ENCODE measurements around the gene RNF111.
"Not testable (repeated sequence)": the region's sequence is repeated elsewhere in the genome, so short reads cannot be mapped to it uniquely, and the experiment has no call there.

Gene RNF111

DNA sequence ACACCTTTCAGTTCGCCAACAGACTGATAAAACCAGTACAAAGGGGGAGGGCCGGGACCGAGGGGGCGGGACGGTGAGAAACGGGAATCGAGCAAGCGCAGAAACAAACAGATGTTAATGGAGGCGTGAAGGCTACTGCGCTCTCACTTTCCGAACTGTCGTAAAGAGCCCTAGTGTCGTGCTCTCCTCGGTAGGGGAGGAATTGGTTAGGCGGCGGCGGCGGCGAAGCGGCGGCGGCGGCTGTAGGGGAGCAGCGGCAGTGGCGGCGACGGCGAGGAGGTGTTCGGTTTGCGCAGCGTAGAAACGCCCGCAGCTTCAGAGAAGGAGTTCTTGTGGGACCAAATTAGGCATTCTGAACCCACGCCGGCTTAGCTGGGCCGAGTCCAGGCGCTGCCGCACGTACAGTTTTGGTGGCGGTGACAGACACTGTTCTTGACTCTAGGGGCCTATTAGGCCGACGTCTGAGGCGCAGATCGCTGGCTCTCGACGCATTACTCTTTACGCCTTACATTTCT lies at the start of gene RNF111:
Gene RNF111 (plus strand): TSS at position 173 of the 515 bp plus-strand sequence. CDS start 43,160 bp downstream, outside the sequence.
- DNase-seq: peak; percentile 91 to 93

DNA sequence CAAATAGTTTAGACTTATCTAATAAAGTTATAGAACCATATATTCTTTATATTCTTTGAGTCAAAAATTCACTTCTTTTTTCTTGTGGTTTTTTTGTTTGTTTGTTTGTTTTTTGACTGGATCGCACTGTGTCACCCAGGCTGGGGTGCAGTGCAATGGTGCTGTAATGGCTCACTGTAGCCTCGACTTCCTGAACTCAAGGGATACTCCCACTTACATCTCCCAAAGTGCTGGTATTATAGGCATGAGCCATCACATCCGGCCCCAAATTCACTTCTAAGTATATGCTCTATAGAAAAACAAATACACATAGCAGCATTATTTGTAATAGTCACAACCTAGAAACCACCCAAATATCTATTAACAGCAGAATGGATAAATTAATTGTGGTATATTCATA lies 40.3 kb upstream of the RNF111 start:
- no peak for DNase-seq

DNA sequence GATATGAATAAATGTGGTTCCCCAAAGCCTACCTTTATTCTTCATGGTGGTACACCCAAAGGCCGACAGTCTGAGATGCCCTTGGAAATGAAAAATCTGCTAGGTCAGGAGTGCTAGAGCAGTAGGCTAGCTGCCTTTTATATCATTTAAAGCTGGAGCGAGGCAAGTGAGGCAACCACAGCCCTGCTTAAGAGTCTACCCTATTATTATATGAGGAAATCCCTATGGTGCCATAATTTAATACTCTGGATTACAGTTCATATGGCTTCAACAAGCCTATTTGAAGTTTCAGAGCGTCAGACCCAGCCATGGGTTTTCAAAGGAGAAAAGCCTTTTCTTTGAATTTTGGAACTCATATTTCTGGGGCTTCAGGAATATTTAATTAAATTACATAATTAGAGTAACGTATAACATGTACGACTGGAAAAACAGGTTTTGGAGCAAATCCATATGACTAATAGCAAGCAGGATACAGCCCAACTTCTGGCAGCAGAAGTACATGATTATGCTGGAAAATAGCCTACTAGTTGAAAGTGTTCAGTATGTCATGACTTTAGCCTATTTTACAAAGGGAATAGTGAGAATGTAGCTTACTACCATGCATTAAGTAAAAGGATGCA lies 36.0 kb upstream of the RNF111 start:
- no peak for DNase-seq

DNA sequence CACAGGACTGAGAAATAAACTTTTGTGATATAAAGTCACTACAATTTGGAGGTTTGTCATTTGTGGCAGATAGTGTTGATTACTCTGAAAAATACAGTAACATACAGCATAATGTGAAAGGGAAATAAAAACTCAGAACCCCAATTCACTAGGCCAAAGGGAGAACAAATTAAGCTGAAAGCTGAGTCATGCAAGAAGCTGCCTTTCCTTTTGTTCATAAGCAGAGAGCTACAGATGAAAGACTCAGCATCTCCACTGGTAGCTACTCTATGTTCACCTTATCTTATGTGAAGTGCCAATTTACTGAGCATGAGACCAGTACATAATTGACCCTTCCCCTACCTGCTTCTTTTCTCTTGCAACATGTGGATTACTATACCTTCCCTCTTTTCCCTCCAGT lies 34.7 kb upstream of the RNF111 start:
- no peak for DNase-seq

DNA sequence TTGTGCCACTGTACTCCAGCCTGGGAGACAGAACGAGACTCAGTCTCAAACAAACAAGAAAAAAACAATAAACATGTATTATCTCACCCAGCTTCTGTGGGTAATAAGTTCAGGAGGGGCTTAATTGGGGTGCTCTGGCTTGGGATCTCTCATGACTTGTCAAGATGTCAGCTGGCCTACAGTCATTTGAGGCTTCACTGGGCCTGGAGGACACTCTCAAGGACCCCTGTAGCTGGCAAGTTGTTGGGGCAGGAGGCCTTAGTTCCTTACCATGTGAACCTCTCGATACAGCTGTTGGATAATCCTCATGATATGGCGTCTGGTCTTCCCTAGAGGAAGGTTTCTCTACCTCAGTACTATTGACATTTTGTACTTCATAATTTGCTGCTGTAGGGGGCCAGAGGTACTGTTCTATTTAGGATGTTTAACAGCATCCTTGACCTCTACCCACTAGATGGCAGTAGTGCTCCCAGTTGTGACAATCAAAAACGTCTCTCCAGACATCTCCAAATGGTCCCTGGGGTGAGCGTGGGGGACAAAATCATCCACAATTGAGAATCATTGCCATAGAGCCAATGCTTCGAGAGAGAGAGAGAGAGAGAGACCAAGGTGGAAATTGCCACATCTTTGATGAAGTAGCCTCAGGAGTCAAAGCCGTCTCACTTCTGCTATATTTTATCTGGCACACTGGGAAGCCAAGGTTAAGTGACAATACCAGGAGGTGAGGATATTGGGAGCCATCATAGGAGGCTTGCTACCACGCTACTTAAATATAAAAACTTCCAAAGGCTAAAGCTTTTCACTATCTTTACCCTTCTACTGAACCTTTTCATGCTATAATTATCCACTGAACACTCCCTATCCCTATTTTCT lies 30.1 kb upstream of the RNF111 start:
- DNase-seq: peak; percentile 68 to 77

DNA sequence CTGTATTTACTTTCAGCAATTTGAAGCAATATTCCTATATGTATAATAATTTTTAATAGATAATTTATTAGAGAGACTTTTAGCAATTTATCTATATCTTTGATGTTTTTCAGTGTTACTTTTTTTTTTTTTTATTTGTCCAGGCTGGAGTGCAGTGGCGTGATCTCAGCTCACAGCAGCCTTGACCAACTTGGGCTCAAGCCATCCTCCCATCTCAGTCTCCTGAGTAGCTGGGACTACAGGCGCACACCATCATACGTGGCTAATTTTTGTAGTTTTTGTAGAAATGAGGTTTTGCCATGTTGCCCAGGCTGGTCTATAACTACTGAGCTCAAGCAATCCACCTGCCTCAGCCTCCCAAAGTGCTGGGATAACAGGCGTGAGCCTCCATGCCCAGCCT lies 28.7 kb upstream of the RNF111 start:
- no peak for DNase-seq

DNA sequence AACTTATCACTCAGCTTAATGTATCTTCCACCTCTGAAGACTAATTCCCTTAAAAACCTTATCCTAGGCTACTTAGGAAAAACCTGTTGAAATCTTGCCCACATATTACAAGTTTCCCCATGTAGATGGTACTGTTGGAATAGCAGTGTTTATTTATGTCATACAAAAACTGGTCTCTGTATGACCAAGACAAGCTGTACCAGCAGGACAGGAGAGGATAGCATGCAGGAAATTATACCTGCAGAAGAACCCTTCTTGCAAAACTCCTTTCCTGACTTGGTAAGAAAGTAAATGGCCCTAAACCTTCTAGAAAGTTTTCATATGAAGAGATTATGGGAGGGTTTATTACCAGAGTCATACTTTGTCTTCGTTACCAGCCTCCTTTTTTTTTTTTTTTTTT lies 25.3 kb upstream of the RNF111 start:
- DNase-seq: no peak

DNA sequence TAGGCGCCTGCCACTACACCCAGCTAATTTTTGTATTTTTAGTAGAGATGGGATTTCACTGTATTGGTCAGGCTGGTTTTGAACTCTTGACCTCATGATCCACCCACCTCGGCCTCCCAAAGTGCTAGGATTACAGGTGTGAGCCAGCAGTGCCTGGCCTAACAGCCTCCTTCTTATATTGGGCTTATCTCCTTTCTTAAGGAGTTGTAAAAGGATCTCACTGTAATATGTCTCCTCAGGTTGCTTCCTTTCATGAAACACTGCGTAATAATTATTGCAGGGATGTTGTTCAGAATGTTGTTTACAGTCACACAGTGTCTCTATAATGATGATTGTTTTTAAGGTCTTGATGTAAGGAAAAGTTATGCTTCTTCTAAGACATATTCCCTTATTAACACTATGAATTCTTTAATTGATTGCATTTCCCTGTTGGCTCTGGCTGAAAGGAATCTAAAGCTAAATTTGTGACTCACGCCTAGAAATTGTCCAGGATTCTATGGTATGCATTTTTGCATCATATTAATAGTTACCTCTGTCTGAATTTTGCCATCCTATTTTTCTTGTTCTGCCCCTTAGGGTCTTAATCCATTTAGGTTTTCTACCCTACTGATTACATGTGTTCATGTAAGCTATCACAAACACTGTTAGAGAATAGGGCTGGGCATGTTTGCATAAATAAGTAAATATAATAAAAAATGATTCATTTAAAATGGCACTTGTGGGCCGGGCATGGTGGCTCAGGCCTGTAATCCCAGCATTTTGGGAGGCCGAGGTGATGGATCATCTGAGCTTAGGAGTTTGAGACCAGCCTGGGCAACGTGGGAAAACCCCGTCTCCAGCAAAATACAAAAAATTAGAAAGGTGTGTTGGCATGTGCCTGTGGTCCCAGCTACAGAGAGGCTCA lies 24.5 kb upstream of the RNF111 start:
- no peak for DNase-seq

DNA sequence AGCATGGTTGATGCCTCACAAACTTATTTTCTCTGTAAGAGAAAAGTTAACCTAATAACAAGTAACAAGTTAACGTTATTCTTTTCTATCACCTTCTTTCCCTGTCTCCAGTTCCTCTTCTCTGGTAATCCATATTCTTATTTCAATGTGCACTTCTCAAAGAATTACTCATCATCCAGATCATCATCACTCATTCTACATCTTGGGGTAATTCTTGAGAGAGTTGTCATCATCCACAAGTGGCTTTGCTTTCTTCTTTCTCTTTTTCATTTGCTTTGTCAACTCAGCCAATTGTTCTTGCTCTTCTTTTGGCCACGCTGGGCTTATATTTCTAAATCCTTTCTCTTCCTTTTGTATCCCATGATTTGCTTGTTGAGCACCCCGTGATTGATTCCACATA lies 20.8 kb upstream of the RNF111 start:
- no peak for DNase-seq

DNA sequence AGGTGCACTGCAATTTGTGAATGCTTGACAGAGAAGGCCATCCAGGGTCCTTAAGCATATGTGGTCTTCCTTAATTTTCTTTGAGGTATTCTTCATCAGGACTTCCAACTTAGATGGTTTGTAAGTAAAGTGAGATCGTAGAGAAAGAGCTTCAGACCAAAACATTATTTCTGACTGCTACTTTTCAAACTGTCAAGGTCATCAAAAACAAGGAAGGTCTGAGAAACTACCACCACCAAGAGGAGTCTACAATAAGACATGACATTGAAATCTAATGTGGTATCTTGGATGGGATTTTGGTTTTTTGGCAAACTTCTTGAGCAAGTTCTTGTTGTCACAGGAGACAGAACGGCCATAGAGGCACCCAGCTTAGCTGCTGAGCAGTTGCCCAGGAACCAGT lies 20.0 kb upstream of the RNF111 start:
- DNase-seq: no peak

DNA sequence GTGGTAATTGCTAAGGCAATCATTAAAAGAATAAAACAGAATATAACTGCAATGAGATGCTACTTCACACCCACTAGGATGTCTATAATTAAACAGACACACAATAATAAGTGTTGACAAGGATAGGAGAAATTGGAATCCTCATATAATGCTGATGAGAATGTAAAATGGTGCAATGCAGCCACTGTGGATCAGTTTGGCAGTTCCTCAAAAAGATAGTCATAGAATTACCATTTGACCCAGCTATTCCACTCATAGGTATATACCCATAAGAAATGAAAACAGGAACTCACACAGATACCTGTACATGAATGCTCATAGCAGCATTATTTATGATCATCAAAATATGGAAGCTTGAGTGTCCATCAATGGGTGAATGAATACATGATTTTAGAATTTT lies 9.6 kb upstream of the RNF111 start:
- DNase-seq: no peak

DNA sequence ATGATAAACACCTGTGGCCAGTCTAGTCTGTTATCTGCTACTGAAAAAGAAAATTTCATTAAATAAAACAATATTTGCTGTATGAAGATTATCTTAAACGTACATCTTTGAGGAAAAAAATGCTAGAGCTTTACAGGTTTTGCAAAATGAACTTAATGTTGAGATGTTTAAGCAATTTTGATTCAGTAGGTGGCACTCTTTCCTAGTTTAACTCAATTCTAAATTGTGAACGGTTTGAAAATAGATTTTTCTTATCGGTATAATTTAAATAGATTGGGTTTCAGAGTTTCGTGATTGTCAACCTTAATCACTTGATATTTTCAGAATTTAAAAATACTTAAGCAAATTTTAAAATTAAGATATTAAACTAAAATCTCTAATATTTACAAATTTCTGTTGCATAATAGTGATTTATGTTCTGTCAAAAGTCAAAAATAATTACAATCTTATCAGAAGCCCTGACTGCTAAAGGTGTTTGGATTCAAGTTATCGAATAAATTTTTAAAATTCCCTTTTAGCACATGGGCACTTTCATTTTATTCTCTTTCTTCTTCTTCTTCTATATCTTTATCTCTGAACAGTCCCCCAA lies 7.0 kb upstream of the RNF111 start:
- peak; percentile 52 to 62 for DNase-seq

DNA sequence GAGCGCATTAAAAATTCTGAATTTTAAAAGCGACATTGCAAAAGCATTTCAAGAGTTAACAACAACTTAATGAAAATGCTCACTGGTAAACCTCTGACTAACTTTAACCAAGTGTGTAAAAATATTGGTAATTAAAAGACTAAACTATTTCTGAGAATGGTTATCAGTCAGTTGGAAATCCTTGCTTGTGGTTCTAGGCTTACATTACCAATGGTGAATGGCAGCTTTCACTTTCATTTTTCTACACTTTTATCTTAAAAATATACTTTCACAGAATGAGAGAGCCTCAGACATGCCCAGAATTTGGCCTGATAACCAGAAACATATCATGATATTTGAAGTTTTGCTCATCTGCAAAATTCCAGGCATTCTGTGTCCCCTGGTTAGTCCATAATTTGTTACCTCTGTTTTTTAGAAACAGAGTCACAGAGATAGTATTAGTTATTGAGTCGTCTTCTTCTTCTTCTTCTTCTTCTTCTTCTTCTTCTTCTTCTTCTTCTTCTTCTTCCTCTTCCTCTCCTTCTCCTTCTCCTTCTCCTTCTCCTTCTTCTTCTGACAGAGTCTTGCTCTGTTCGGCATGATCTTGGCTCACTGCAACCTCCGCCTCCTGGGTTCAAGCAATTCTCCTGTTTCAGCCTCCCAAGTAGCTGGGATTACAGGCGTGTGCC lies 5.5 kb upstream of the RNF111 start:
- DNase-seq: no peak

DNA sequence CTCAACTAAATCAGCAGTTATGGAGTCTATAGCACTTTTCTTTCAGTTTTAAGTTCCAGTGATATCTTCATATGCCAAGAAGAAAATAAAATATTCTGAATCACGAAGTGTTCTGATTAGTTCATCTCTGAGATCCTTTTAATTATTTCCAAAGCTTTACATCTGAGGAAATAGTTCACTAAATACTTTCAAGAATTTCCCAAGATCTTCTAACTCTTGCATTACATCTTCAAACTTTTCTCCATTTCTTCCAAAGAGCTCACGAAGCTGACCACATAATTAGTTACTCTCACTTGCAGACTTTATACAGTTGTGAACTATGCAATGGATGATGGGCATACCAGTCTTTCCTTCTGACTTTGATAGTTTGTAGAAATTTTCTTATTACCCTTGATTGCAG lies 4.2 kb upstream of the RNF111 start:
- no peak for DNase-seq

DNA sequence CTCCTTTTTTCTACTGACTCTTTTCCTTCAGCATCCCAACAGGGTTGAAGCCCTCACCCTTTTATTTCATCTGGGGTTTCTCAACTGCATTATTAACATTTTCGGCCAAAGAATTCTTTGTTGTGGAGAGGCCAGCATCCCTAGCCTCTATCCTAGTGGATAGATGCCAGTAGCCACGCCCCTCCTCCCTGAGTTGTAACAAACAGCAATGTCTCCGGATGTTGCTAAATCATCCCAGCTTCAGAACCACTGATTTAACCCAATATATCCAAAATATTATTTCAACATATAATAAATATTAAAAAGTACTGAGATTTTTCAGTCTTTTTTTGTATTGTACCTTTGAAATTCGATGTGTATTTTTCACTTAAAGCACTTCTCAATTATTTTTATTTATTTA lies 2.0 kb upstream of the RNF111 start:
- no peak for DNase-seq

DNA sequence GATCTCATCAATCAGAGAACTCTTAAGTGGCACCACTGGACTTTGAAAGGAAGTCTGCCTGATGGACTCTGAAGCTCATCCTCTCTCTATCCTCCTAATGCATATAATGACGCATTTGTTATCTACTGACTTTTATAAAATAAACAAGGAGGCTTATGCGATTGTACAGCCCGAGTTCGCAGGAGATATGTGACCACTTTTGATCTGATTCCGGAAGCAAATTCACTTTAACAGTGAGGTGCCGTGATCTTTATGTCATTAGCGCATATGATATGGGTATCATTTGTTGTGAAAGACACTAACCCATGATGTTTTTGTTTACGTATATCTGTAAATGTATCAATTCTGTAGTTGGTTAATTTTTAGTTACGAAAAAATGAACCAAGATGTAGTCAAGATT lies 427 bp upstream of the RNF111 start:
- DNase-seq: no peak

DNA sequence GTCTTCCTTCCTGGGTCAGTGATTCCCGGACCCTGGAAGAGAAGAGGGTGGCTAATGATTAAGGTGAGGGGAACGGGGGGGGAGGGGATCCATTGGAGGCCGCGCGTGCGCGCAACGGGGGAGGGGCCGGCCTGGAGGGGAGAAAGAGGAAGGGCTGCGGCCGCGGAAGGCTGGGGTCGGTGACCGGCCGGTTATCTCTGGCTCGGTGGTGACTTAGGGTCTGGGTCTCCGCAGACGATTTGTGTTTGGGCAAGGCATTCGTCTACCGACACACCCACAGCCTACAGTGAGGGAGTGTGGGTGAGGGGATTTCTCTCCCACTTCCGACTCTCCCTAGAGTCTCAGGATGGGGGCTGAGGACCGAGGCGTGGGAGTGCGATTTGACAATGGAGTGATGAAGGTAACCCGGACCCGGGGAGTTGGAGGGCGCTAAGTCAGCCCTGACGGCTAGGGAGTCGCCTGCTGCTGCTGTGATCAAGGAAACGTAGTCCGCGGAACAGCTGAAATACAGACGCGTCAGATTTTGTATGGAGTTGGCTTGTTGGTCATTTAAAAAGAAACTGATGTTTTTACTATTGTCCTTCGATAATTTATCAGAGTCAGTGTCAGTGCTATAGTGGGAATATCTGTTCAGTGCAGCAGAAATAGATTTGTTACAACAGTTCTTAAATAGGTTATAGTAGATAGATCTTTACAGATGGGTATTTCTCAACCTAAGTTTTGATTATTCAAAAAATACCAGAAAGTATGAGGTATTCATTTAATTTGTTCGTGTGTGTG lies 733 bp downstream of the RNF111 start:
- DNase-seq: peak; percentile 47 to 59

DNA sequence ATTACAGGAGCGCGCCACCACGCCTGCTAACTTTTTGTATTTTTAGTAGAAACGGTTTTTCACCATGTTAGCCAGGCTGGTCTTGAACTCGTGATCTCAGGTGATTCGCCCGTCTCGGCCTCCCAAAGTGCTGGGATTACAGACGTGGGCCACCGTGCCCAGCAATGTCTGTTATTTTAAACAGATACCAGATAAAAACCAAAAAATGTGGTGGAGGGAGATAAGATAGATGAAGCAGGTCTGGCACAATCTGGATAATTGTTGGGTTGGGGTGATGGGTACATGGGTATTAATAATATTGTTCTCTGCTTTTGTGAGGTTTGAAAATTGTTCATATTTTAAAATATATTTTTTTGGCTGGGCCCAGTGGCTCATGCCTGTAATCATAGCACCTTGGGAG lies 4.7 kb downstream of the RNF111 start:
- DNase-seq: no peak

DNA sequence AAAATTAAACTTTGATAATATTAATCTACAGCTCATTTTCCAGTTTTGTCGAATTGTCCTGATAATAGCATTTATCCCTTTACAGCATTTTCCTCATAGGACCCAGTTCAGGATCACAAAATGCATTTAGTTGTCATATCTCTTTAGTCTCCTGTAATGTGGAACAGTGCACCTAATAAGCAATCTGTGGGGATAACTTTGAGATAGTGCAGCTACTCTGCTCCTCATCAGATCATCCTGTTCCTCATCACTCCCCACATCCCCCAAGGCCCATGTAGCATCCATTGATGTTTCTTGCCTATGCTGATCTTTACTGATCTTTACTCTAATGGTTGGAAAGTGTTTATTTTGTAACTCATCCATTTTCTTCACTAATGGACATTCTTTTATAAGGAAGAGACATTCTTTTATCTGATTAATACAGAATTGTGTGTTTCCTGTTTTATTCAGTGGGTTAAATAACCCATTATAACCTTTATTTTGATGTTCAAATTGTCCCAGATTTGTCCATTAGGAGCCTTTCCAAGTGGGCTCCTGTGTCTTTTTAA lies 7.5 kb downstream of the RNF111 start:
- no peak for DNase-seq

DNA sequence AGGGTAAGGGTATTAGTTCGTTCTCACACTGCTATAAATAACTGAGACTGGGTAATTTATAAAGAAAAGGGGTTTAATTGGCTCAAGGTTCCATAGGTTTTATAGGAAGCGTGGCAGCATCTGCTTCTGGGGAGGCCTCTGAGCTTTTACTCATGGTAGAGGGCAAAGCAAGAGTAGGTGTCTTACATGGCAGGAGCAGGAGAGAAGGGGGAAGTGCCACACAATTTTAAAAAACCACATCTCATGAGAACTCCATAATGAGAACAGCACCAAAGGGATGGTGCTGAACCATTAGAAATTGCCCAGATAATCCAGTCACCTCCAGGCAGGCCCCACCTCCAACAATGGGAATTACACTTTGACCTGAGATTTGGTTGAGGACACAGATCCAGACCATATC lies 12.2 kb downstream of the RNF111 start:
- no peak for DNase-seq

DNA sequence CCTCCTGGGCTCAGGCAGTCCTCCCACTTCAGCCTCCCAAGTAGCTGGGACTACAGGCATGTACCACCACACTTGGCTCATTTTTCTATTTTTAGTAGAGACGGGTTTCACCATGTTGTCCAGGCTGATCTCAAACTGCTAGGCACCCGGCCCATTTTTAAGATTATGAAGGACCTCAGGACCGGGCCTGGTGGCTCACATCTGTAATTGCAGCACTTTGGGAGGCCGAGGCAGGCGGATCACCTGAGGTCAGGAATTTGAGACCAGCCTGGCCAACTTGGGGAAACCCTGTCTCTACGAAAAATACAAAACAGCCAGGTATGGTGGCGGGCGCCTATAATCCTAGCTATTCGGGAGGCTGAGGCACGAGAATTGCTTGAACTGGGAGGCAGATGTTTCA lies 12.8 kb downstream of the RNF111 start:
- DNase-seq: not testable (repeated sequence)
